HG02970 (cell line): ENCODE data around the gene HNMT.
"Not testable (repeated sequence)": the region's sequence is repeated elsewhere in the genome, so short reads cannot be mapped to it uniquely, and the experiment has no call there.

ENCODE experiments used
- ATAC-seq: cut with Tn5 transposase; IDR thresholded peaks from one replicate; pipeline ENCODE4 v1.9.1; 2021; ENCODE audit warnings: mild to moderate bottlenecking, moderate library complexity, moderate number of reproducible peaks; ENCODE audit not compliant: unreplicated experiment, low FRiP score

Gene HNMT

GRCh38 chr2:137964066-137964858 lies at the start of gene HNMT:
Gene HNMT (plus strand): TSS chr2:137964473. CDS start chr2:137964492, 19 bp downstream.
- no peak for ATAC-seq

GRCh38 chr2:137921105-137921880 lies 43.0 kb upstream of the HNMT start:
- no peak for ATAC-seq

GRCh38 chr2:137922171-137922570 lies 42.1 kb upstream of the HNMT start:
- not testable (repeated sequence) for ATAC-seq

- no peak for ATAC-seq
These were observed 40.3 kb upstream of the HNMT start for GRCh38 chr2:137924019-137924418.

- ATAC-seq = no peak
These were observed 38.7 kb upstream of the HNMT start for GRCh38 chr2:137925599-137925998.

- ATAC-seq = no peak
These were observed 36.4 kb upstream of the HNMT start for GRCh38 chr2:137927846-137928245.

- ATAC-seq = no peak
These were observed 35.4 kb upstream of the HNMT start for GRCh38 chr2:137928547-137929518.

- ATAC-seq = no peak
These were observed 34.8 kb upstream of the HNMT start for GRCh38 chr2:137929519-137929916.

- ATAC-seq = no peak
These were observed 34.1 kb upstream of the HNMT start for GRCh38 chr2:137930146-137930545.

- no peak for ATAC-seq
These were observed 28.7 kb upstream of the HNMT start for GRCh38 chr2:137935591-137935990.

GRCh38 chr2:137937246-137937645 lies 27.0 kb upstream of the HNMT start:
- no peak for ATAC-seq

GRCh38 chr2:137937778-137938177 lies 26.5 kb upstream of the HNMT start:
- ATAC-seq = no peak

- no peak for ATAC-seq
These were observed 26.1 kb upstream of the HNMT start for GRCh38 chr2:137938204-137938603.

GRCh38 chr2:137939026-137939425 lies 25.2 kb upstream of the HNMT start:
- ATAC-seq = no peak

GRCh38 chr2:137940154-137940553 lies 24.1 kb upstream of the HNMT start:
- ATAC-seq = no peak

- no peak for ATAC-seq
These were observed 22.0 kb upstream of the HNMT start for GRCh38 chr2:137942037-137942832.

GRCh38 chr2:137942833-137943677 lies 21.2 kb upstream of the HNMT start:
- no peak for ATAC-seq

GRCh38 chr2:137943678-137944347 lies 20.5 kb upstream of the HNMT start:
- ATAC-seq = no peak
